HUES64 (cell line): ENCODE data around the gene PLCD3.

Source experiments
- H3K27ac ChIP-seq: 2 replicates; pipeline ENCODE4 v1.7.0; 2013; ENCODE audit warnings: low read depth, low read length, inconsistent platforms
- H3K27me3 ChIP-seq: 2 replicates; pipeline ENCODE4 v1.6.1; 2013; ENCODE audit warnings: mild to moderate bottlenecking, low read length; ENCODE audit not compliant: insufficient read depth
- H3K36me3 ChIP-seq: 2 replicates; pipeline ENCODE4 v1.6.1; 2013; ENCODE audit warnings: mild to moderate bottlenecking, low read length; ENCODE audit not compliant: insufficient read depth
- H3K4me1 ChIP-seq: 2 replicates; pipeline ENCODE4 v1.6.1; 2013; ENCODE audit warnings: mild to moderate bottlenecking, low read length, moderate library complexity; ENCODE audit not compliant: insufficient read depth
- H3K4me3 ChIP-seq: 2 replicates; pipeline ENCODE4 v1.5.1; 2013; ENCODE audit warnings: mild to moderate bottlenecking, low read length, moderate library complexity
- H3K9ac ChIP-seq: 2 replicates; pipeline ENCODE4 v1.6.1; 2013; ENCODE audit warnings: mild to moderate bottlenecking, low read depth, low read length
- H3K9me3 ChIP-seq: 2 replicates; pipeline ENCODE4 v1.6.1; 2013; ENCODE audit warnings: low read depth, low read length; ENCODE audit not compliant: insufficient read depth
- WGBS: fragments of 150-250, 120-280 bp; methylation state at CpG from one replicate; pipeline ENCODE4 v1.1.7; 2013; ENCODE audit warnings: missing lambda C conversion rate; 5-methylcytosine and 5-hydroxymethylcytosine counted together

PLCD3 gene

DNA sequence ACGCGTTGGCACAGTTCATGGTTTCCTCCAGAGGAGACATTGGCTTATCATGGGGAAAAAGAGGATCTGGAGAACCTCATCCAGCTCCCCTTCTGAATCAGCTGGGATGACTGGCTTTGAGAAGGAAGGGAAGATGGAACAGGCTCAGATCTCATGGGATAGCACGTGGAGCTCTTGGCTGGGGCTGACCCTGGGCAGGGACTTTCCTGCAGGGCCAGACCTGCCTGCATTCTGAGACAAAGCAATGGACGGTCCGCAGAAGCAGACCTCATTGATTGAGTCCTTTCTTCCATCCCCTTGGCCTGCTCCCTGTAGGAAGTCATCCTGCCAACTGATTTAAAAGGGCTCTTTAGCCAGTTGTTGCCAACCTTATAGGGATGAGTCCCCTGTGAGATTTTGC, 26.2 kb downstream of the PLCD3 start:
- Histone ChIP-seq H3K4me3 (no peak overlapping the region), H3K4me1 (no peaks in the 10 kb centered on the region), H3K27ac (no peak overlapping the region), H3K27me3 (no peaks in the 10 kb centered on the region), H3K9ac (no peak overlapping the region), H3K36me3 (peaks cover 82% of the 10 kb centered on the region), H3K9me3 (no peaks in the 10 kb centered on the region)
- 97% methylated on average over 5 of the region's 5 CpGs for WGBS

DNA sequence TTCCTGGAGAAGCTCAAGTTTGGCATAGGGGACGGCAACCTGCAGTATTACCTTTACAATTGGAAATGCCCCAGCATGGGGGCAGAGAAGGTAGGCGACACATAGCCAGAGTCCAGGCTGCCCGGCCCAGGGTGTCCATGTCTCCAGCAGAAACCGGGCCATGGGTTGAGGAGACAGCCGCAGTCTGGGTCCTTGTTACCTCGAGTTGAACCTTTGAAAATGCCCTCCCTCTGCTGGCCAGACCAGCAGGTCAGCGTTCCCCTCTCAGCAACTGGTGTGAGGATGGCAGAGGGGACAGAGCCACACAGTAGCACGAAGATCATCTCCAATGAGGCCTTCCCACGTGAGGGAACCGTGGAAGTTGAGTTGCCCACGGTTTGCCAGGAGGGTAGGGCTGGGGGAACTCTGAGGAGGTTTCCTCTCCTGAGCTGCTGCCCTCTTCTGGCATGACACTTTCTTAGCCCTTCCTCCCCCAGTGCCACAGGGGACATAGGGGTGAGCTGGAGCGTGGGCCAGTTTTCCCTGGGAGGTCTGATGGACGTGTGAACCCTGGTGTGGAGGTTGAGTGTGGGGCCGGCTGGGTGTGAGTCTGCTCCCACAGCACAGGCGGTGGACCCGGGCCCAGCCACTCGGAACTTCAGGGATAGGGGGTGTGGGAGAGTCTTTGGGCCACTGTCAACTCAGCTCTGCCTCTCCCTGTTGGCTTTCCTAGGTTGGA, 27.2 kb downstream of the PLCD3 start:
- Histone ChIP-seq H3K4me3 (no peak overlapping the region), H3K36me3 (peaks cover 85% of the 10 kb centered on the region), H3K9ac (no peak overlapping the region), H3K9me3 (no peaks in the 10 kb centered on the region), H3K4me1 (no peaks in the 10 kb centered on the region), H3K27me3 (no peaks in the 10 kb centered on the region), H3K27ac (no peak overlapping the region)
- 93% methylated on average over 17 of the region's 17 CpGs for WGBS

DNA sequence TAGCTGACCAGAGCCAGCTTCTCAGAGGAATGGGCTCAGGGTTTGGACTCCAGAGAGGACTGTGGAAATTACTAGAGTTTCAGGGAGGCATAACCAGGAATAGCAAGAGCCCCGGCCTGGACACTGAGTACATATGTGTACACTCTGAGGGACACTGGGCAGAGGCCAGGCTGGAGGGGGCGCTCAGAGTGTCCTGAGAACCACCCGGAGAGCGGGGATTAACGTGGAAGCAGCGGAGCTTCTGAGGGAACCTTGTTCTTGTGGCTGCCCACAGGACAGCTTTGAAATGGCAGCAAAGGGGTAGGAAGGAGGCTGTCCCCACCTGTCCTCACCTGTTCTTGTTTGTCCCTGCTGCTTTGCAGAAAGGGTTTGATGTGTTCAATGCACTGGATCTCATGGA, 27.8 kb downstream of the PLCD3 start:
- WGBS: 94% methylated on average over 6 of the region's 6 CpGs
- H3K27ac ChIP-seq: no peak overlapping the region

GRCh38 chr17:45104029-45104428, 28.3 kb downstream of the PLCD3 start:
- Histone ChIP-seq H3K27ac (no peak overlapping the region), H3K27me3 (no peaks in the 10 kb centered on the region), H3K4me3 (no peak overlapping the region), H3K9me3 (no peaks in the 10 kb centered on the region), H3K36me3 (peaks cover 90% of the 10 kb centered on the region), H3K9ac (no peak overlapping the region), H3K4me1 (no peaks in the 10 kb centered on the region)
- WGBS: 95% methylated on average over 8 of the region's 8 CpGs

More for the DNA sequence above, 27.8 kb downstream of the PLCD3 start:
- no peak overlapping the region for H3K4me3 ChIP-seq
- no peaks in the 10 kb centered on the region for H3K27me3 ChIP-seq
- no peak overlapping the region for H3K9ac ChIP-seq
- H3K9me3 ChIP-seq: no peaks in the 10 kb centered on the region
- H3K36me3 ChIP-seq: peaks cover 90% of the 10 kb centered on the region
- H3K4me1 ChIP-seq: no peaks in the 10 kb centered on the region

DNA sequence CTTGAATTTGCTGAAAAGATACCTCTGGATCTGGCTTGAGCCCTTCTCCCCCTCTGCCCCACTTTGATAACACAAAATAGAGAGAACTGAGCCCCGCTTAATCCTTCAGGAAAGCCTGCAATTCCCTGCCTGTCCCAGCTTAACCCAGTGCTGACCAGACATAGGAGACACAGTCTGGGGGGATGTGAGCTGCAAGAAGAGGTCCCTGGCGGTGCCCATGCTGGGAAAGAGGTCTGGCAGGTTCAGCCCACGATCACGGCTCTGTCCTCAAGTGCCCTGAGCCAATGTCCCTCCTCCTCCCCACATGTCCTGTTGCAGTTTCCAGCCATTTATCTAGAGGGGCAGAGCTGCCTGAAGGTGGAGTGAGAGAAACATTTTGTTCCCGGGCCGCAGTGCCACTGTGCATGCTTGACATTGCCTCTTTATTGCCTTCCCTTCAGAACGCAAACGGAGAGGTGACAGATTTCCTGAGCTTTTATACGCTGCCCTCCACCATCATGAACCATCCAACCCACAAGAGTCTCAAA, 29.0 kb downstream of the PLCD3 start:
- Histone ChIP-seq H3K27me3 (no peaks in the 10 kb centered on the region), H3K9ac (no peak overlapping the region), H3K27ac (no peak overlapping the region), H3K4me1 (no peaks in the 10 kb centered on the region), H3K9me3 (no peaks in the 10 kb centered on the region), H3K4me3 (no peak overlapping the region), H3K36me3 (peaks cover 90% of the 10 kb centered on the region)
- WGBS: 93% methylated on average over 9 of the region's 9 CpGs

DNA sequence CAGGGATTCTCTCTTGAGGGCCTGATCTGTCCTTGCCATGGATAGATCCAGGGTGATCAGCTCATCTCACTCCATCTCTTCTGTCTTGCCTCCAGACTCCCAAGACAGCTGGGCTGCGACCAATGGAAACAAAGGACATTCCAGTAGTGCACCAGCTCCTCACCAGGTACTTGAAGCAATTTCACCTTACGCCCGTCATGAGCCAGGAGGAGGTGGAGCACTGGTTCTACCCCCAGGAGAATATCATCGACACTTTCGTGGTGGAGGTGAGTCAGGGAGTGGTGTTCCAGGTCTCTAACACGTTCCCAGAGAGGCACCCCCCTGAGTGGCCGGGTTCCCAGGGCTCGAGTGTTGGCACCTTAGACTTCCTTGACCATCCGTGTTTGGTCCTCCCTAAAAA, 29.5 kb downstream of the PLCD3 start:
- Histone ChIP-seq H3K36me3 (peaks cover 90% of the 10 kb centered on the region), H3K4me1 (no peaks in the 10 kb centered on the region), H3K4me3 (no peak overlapping the region), H3K27ac (no peak overlapping the region), H3K9ac (no peak overlapping the region), H3K9me3 (no peaks in the 10 kb centered on the region), H3K27me3 (no peaks in the 10 kb centered on the region)
- 92% methylated on average over 9 of the region's 9 CpGs for WGBS

GRCh38 chr17:45101883-45102811, 30.2 kb downstream of the PLCD3 start:
- H3K9me3 ChIP-seq: no peaks in the 10 kb centered on the region
- no peaks in the 10 kb centered on the region for H3K27me3 ChIP-seq
- H3K4me3 ChIP-seq: no peak overlapping the region
- no peak overlapping the region for H3K9ac ChIP-seq
- no peaks in the 10 kb centered on the region for H3K4me1 ChIP-seq
- H3K36me3 ChIP-seq: peaks cover 90% of the 10 kb centered on the region
- 93% methylated on average over 12 of the region's 12 CpGs for WGBS
- H3K27ac ChIP-seq: no peak overlapping the region

- Histone ChIP-seq H3K4me3 (no peak overlapping the region), H3K27ac (no peak overlapping the region), H3K9me3 (no peaks in the 10 kb centered on the region), H3K27me3 (no peaks in the 10 kb centered on the region), H3K9ac (no peak overlapping the region), H3K36me3 (peaks cover 90% of the 10 kb centered on the region), H3K4me1 (no peaks in the 10 kb centered on the region)
- 94% methylated on average over 9 of the region's 9 CpGs for WGBS
Measured at GRCh38 chr17:45101546-45101882, 30.8 kb downstream of the PLCD3 start.

DNA sequence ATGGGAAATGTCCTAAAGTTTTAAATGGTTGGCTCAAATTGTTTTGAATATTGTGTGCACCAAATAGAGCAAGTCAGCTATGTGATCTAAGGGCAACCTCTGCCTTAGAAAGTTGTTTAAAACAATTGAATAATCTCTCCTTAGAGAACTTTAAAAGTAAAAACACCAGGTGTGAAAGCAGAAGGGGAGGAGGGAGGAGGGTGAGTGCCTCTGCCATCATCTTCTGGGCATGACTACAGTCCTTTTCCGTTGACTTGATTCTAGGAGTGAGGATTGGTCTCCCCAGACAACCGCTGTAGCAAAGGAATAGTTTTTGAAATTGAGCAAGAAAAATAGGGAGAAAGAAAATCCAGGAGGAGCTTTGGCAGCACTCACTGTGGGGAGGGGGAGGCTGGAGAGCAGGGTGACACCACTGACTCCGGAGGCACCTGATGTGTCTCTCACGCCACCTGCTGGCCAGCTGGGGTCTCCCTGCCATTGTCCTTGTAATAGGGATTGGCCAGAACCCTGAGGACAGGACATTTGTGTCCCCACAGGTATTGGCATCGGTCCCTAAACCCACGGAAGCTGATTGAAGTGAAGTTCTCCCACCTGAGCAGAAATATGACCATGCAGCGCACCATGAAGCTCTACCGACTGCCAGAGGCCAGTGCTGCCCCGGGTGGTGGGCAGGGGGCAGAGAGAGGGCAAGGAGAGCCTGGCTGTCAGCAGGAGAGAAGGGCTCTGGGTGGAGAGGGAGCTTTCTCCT, 33.3 kb downstream of the PLCD3 start:
- no peaks in the 10 kb centered on the region for H3K4me1 ChIP-seq
- peaks cover 87% of the 10 kb centered on the region for H3K36me3 ChIP-seq
- no peak overlapping the region for H3K4me3 ChIP-seq
- H3K9ac ChIP-seq: no peak overlapping the region
- no peaks in the 10 kb centered on the region for H3K9me3 ChIP-seq
- WGBS: 57% methylated on average over 9 of the region's 9 CpGs
- no peak overlapping the region for H3K27ac ChIP-seq
- H3K27me3 ChIP-seq: no peaks in the 10 kb centered on the region

- Histone ChIP-seq H3K4me3 (no peak overlapping the region), H3K27ac (no peak overlapping the region), H3K9ac (no peak overlapping the region), H3K27me3 (no peaks in the 10 kb centered on the region), H3K36me3 (peaks cover 87% of the 10 kb centered on the region), H3K9me3 (no peaks in the 10 kb centered on the region), H3K4me1 (no peaks in the 10 kb centered on the region)
- 89% methylated on average over 13 of the region's 13 CpGs for WGBS
Measured at GRCh38 chr17:45098081-45098868, 34.0 kb downstream of the PLCD3 start.
